ENCODE data around the gene NOTUM. TPM values are rescaled to one million over a fixed set of nuclear protein-coding genes. Genes with fewer than 3 reads are reported as not detected.

Gene NOTUM
- total RNA-seq, 1 experiment from 2014 or later, result not detected

DNA sequence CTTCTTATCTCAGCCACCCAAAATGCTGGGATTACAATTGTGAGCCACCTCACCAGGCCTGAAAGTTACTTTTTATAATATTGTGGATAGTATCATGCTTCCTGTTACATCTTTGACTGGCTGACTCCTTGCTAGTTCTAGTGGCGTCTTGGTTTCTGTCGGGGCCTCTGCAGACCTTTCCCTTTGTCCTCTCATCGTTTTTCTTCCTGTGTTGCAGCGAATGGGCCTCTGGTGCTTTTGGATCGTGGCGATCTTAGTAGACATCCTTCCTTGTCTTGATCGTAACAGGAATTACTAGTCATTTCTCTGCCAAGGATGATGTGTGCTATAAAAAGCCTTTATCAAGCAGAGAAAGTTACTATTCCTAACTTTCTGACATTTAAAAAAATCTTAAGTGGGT lies 37.2 kb upstream of the NOTUM start:
- no TSS peak for BruUV-seq (replicated peaks)
- Histone ChIP-seq H3K4me3 (ENCODE audit: low read depth, low read length, poor library complexity, severe bottlenecking) (no peak overlapping the region), H3K36me3 (ENCODE audit: insufficient read depth, low read length, poor library complexity, severe bottlenecking) (no peaks in the 10 kb centered on the region), H3K27me3 (replicated peaks; ENCODE audit: insufficient read depth, low read depth, low read length, poor library complexity) (no peaks in the 10 kb centered on the region), H3K4me1 (ENCODE audit: insufficient read depth, low read length, poor library complexity, severe bottlenecking) (no peaks in the 10 kb centered on the region), H3K27ac (ENCODE audit: low read depth, low read length, poor library complexity, severe bottlenecking) (no peak overlapping the region), H3K9me3 (ENCODE audit: low read depth, low read length, poor library complexity, severe bottlenecking) (no peaks in the 10 kb centered on the region)
- intact Hi-C loops (cut with micrococcal nuclease; ENCODE audit: unreplicated experiment), result no loop called here
- ChIA-PET POLR2A (ENCODE audit: low non-redundant PET) (no interaction called here), CTCF (no interaction called here)
- TF ChIP-seq, protein P1, sequence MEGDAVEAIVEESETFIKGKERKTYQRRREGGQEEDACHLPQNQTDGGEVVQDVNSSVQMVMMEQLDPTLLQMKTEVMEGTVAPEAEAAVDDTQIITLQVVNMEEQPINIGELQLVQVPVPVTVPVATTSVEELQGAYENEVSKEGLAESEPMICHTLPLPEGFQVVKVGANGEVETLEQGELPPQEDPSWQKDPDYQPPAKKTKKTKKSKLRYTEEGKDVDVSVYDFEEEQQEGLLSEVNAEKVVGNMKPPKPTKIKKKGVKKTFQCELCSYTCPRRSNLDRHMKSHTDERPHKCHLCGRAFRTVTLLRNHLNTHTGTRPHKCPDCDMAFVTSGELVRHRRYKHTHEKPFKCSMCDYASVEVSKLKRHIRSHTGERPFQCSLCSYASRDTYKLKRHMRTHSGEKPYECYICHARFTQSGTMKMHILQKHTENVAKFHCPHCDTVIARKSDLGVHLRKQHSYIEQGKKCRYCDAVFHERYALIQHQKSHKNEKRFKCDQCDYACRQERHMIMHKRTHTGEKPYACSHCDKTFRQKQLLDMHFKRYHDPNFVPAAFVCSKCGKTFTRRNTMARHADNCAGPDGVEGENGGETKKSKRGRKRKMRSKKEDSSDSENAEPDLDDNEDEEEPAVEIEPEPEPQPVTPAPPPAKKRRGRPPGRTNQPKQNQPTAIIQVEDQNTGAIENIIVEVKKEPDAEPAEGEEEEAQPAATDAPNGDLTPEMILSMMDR (conservative IDR thresholded peaks at IDR 0.05; ENCODE audit: low read depth, low read length), result no peak
- no peak for TF ChIP-seq EZH2 (IDR thresholded peaks at IDR 0.05; ENCODE audit: borderline replicate concordance, low read depth, low read length, poor library complexity, severe bottlenecking)
- no peak for DNase-seq (ENCODE audit: low spot score)

DNA sequence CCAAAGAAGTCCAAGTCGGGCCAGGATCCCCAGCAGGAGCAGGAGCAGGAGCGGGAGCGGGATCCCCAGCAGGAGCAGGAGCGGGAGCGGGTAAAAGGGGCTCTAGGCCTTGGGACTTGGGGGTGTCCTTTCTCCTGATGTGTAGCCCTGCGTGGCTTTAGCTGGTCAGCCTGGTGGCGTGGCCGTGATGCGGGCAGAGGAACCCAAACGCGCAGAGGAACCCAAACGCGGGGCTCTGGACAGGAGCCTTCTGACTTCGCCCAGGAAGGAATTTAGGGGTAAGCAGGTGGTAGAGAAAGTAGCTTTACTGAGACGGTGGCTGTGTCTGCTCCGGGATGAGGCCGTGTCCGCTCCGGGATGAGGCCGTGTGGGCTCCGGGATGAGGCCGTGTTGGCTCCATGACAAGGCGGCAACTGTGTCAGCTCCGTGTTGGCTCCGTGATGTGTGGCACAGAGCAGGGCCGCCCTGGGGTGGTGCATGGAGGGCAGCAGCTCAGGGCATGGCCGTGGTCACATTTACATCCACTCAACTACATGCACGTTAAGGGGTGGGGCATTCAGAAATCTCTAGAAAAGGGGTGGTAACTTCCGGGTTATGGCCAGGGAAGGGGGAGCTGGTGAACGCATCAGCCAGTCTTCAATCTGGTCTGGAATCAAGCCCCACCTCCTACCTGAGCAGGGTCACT lies 35.9 kb upstream of the NOTUM start:
- no TSS peak for BruUV-seq (replicated peaks)
- no peak overlapping the region for H3K4me3 ChIP-seq (ENCODE audit: low read depth, low read length, poor library complexity, severe bottlenecking)
- no peak for TF ChIP-seq EZH2 (IDR thresholded peaks at IDR 0.05; ENCODE audit: borderline replicate concordance, low read depth, low read length, poor library complexity, severe bottlenecking)
- TF ChIP-seq, protein P1 (conservative IDR thresholded peaks at IDR 0.05; ENCODE audit: low read depth, low read length), result no peak
- H3K36me3 ChIP-seq (ENCODE audit: insufficient read depth, low read length, poor library complexity, severe bottlenecking), result no peaks in the 10 kb centered on the region
- no peaks in the 10 kb centered on the region for H3K27me3 ChIP-seq (replicated peaks; ENCODE audit: insufficient read depth, low read depth, low read length, poor library complexity)
- H3K4me1 ChIP-seq (ENCODE audit: insufficient read depth, low read length, poor library complexity, severe bottlenecking), result no peaks in the 10 kb centered on the region
- DNase-seq (ENCODE audit: low spot score), result no peak
- intact Hi-C loops (cut with micrococcal nuclease; ENCODE audit: unreplicated experiment), result no loop called here
- POLR2A ChIA-PET (ENCODE audit: low non-redundant PET), result interaction anchor here (0.6 kb wide), 1 partner anchor 123 kb away, joined by 8 read pairs; no protein-coding TSS in a partner anchor
- H3K27ac ChIP-seq (ENCODE audit: low read depth, low read length, poor library complexity, severe bottlenecking), result no peak overlapping the region
- H3K9me3 ChIP-seq (ENCODE audit: low read depth, low read length, poor library complexity, severe bottlenecking), result no peaks in the 10 kb centered on the region
- CTCF ChIA-PET, result interaction anchor here (0.6 to 1.6 kb wide), 3 partner anchors 23 to 844 kb away, joined by 4 read pairs; no protein-coding TSS in a partner anchor

DNA sequence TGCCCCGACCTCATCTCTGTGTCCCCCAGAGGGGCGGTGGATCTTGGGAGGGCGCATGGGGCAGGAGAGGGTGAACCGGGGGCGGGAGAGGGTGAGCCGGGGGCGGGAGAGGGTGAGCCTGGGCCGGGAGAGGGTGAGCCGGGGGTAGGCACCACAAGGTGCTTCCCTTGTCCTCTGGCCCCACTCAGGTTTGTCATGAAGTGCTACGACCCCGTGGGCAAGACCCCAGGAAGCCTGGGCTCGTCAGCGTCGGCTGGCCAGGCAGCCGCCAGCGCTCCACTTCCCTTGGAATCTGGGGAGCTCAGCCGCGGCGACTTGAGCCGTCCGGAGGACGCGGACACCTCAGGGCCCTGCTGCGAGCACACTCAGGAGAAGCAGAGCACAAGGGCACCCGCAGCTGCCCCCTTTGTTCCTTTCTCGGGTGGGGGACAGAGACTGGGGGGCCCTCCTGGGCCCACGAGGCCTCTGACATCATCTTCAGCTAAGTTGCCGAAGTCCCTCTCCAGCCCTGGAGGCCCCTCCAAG lies 35.3 kb upstream of the NOTUM start:
- intact Hi-C loops (cut with micrococcal nuclease; ENCODE audit: unreplicated experiment), result no loop called here
- Histone ChIP-seq H3K4me3 (ENCODE audit: low read depth, low read length, poor library complexity, severe bottlenecking) (no peak overlapping the region), H3K4me1 (ENCODE audit: insufficient read depth, low read length, poor library complexity, severe bottlenecking) (no peaks in the 10 kb centered on the region), H3K9me3 (ENCODE audit: low read depth, low read length, poor library complexity, severe bottlenecking) (no peaks in the 10 kb centered on the region), H3K27me3 (replicated peaks; ENCODE audit: insufficient read depth, low read depth, low read length, poor library complexity) (no peaks in the 10 kb centered on the region), H3K36me3 (ENCODE audit: insufficient read depth, low read length, poor library complexity, severe bottlenecking) (no peaks in the 10 kb centered on the region), H3K27ac (ENCODE audit: low read depth, low read length, poor library complexity, severe bottlenecking) (no peak overlapping the region)
- ChIA-PET POLR2A (ENCODE audit: low non-redundant PET) (interaction anchor here (0.7 kb wide), 1 partner anchor 11 kb away, joined by 3 read pairs; no protein-coding TSS in a partner anchor), CTCF (interaction anchor here (1.6 kb wide), 1 partner anchor 24 kb away, joined by 4 read pairs; no protein-coding TSS in a partner anchor)
- no peak for TF ChIP-seq EZH2 (IDR thresholded peaks at IDR 0.05; ENCODE audit: borderline replicate concordance, low read depth, low read length, poor library complexity, severe bottlenecking)
- TF ChIP-seq, protein P1 (conservative IDR thresholded peaks at IDR 0.05; ENCODE audit: low read depth, low read length), result no peak
- BruUV-seq (replicated peaks), result no TSS peak
- no peak for DNase-seq (ENCODE audit: low spot score)

Measured in A673 (cell line).